Measurements from ENCODE around the gene KANK2. TPM values are rescaled to one million over a fixed set of nuclear protein-coding genes. Genes with fewer than 3 reads are reported as not detected.

KANK2 gene
- total and polyA plus RNA-seq, 2 of the 8 experiments (the other 6 are each of a cell fraction or from before 2014, with no cell fraction given): 25.2 to 42.3 TPM

DNA sequence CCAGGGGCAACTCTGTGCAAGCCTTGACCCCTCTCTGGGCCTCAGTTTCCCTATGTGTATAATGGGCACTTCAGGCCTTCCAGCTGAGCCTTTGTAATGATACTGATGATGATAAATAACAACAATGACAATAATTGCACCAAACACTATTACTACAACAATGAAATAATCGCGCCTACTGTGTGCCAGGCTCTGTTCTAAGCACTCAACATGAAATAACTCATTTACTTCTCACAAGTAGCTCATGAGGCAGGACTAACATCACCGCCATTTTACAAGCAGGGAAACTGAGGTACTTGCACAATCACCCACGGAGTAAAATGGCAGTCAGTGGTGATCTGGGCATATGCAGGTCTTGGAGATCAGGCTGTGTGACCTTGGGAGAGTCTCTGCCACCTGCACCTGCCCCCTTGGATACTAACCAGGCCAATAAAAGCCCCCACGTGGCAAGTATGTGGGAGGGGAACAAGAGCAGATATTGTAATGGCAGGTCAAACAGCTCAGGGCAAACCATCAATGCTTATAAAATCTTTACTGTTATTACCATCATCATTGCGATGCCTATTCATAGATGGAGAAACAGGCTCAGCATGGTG is 41.5 kb upstream of the KANK2 start:
- FAIRE-seq: no peak
- POLR2A ChIA-PET (ENCODE audit: partially characterized antibody): no interaction called here

More for the DNA sequence above, 41.5 kb upstream of the KANK2 start:
- Histone ChIP-seq H3K27me3 (replicated peaks in 1 of 4; ENCODE audit: control insufficient read depth in 3 of 4, extremely low read depth in 1 of 4, insufficient read depth in 3 of 4, low read length in 3 of 4) (no peaks in the 10 kb centered on the region), H4K5ac (ENCODE audit: insufficient read length, low read depth, low read length) (no peak overlapping the region), H2BK5ac (ENCODE audit: low read depth, low read length) (no peak overlapping the region), H3K4me1 (replicated peaks in 1 of 4; ENCODE audit: control insufficient read depth in 3 of 4, insufficient read depth in 4 of 4, low read length in 3 of 4) (peaks cover 3 to 5% (median 4%) of the 10 kb centered on the region in 4 experiments; a peak in 4 of 7 replicates), H3K14ac (ENCODE audit: insufficient read length) (no peak overlapping the region), H2BK15ac (ENCODE audit: low read length) (no peak overlapping the region), H4K8ac (ENCODE audit: extremely low read depth, insufficient read depth, low read length) (no peak overlapping the region), H2BK120ac (replicated peaks; ENCODE audit: low read depth, low read length) (no peak overlapping the region), H3K36me3 (ENCODE audit: control insufficient read depth in 2 of 4, insufficient read depth in 4 of 4, low read length in 3 of 4) (peaks cover 0 to 10% (median 1%) of the 10 kb centered on the region in 4 experiments; a peak in 4 of 8 replicates), H3K56ac (replicated peaks; ENCODE audit: insufficient read length, low read depth, low read length) (no peak overlapping the region), H3K23ac (ENCODE audit: insufficient read length) (no peak overlapping the region), H3K79me2 (ENCODE audit: control insufficient read depth in 1 of 2, insufficient read depth in 2 of 2, low read length in 2 of 2) (no peaks in the 10 kb centered on the region), H3K18ac (ENCODE audit: extremely low read depth, low read length) (no peak overlapping the region), H4K20me1 (replicated peaks in 1 of 2; ENCODE audit: control insufficient read depth in 1 of 2, insufficient read depth in 2 of 2, low read length in 2 of 2) (peaks cover 0 to 4% of the 10 kb centered on the region in 2 experiments), H3K9ac (replicated peaks in 1 of 4; ENCODE audit: extremely low read depth in 1 of 4, low read depth in 3 of 4, low read length in 3 of 4) (no peak overlapping the region), H2AFZ (ENCODE audit: low read length) (no peak overlapping the region), H4K91ac (replicated peaks; ENCODE audit: insufficient read length, low read length) (no peak overlapping the region), H3K4ac (replicated peaks; ENCODE audit: insufficient read length, low read depth, low read length) (no peak overlapping the region), H2BK20ac (ENCODE audit: low read length) (no peak overlapping the region), H3K4me2 (ENCODE audit: insufficient read depth in 1 of 2, low read depth in 2 of 2, low read length in 2 of 2) (no peak overlapping the region), H2BK12ac (ENCODE audit: low read depth, low read length) (no peak overlapping the region), H3K9me3 (ENCODE audit: insufficient read depth in 2 of 2, low read depth in 1 of 2, low read length in 1 of 2) (no peaks in the 10 kb centered on the region), H3K79me1 (ENCODE audit: low read depth, low read length) (no peaks in the 10 kb centered on the region), H3K23me2 (ENCODE audit: low read depth, low read length) (no peaks in the 10 kb centered on the region), H2AK5ac (ENCODE audit: low read depth, low read length) (no peak overlapping the region), H3K27ac (ENCODE audit: low read depth, low read length) (no peak overlapping the region), H3K4me3 (ENCODE audit: extremely low read depth in 1 of 4, insufficient read depth in 2 of 4, low read depth in 3 of 4, low read length in 4 of 4) (no peak overlapping the region)
- no peak for DNase-seq (ENCODE audit: low read depth in 1 of 2, low spot score in 2 of 2)
- CTCF ChIA-PET (ENCODE audit: partially characterized antibody): no interaction called here
- 88% methylated on average over 6 of the region's 6 CpGs; no CpG with 5 or more reads in 1 of the 2 experiments for WGBS, 2 experiments (ENCODE audit: extremely low coverage in 1 of 2, insufficient coverage in 1 of 2, insufficient read length in 1 of 2, insufficient replicate concordance in 2 of 2, low coverage in 1 of 2, low lambda C conversion rate in 2 of 2, missing lambda C conversion rate in 1 of 2)
- TF ChIP-seq KDM5A (IDR thresholded peaks at IDR 0.05; ENCODE audit: low read length) (no peak), SIRT6 (IDR thresholded peaks at IDR 0.05; ENCODE audit: low read length) (no peak), TAF1 (IDR thresholded peaks at IDR 0.05; ENCODE audit: low read depth, low read length) (no peak), POLR2AphosphoS5 (IDR thresholded peaks at IDR 0.05; ENCODE audit: low read depth, low read length) (no peak), CTBP2 (IDR thresholded peaks at IDR 0.05; ENCODE audit: borderline replicate concordance, insufficient read depth, insufficient read length, low read length) (no peak), MAFK (IDR thresholded peaks at IDR 0.05; ENCODE audit: low read depth, low read length) (no peak), ASH2L (IDR thresholded peaks at IDR 0.05; ENCODE audit: low read length) (no peak), BRCA1 (IDR thresholded peaks at IDR 0.05; ENCODE audit: low read depth, low read length) (no peak), EZH2 (IDR thresholded peaks at IDR 0.05; ENCODE audit: low read depth, low read length, severe bottlenecking) (no peak), CBX8 (IDR thresholded peaks at IDR 0.05; ENCODE audit: borderline replicate concordance, low read depth, low read length) (no peak), HDAC6 (IDR thresholded peaks at IDR 0.05; ENCODE audit: low read depth, low read length) (no peak), JUND (IDR thresholded peaks at IDR 0.05; ENCODE audit: low read length) (no peak), E2F6 (IDR thresholded peaks at IDR 0.05) (no peak)

Data from H1 (cell line).